ENCODE results near the gene SLC9A1.

The SLC9A1 gene

GRCh38 chr1:27101696-27102095 lies 53.2 kb downstream of the SLC9A1 start:
- no peak for DNase-seq

- no peak for DNase-seq
Observed at GRCh38 chr1:27101054-27101491, 53.9 kb downstream of the SLC9A1 start.

GRCh38 chr1:27100335-27101053 lies 54.4 kb downstream of the SLC9A1 start:
- no peak for DNase-seq

- no peak for DNase-seq
Observed at GRCh38 chr1:27099587-27100334, 55.2 kb downstream of the SLC9A1 start.

GRCh38 chr1:27099135-27099586 lies 55.8 kb downstream of the SLC9A1 start:
- no peak for DNase-seq

GRCh38 chr1:27098431-27099134 lies 56.3 kb downstream of the SLC9A1 start:
- DNase-seq = no peak

GRCh38 chr1:27097484-27097917 lies 57.4 kb downstream of the SLC9A1 start:
- DNase-seq = peak; percentile 66

GRCh38 chr1:27095576-27095975 lies 59.3 kb downstream of the SLC9A1 start:
- no peak for DNase-seq

- no peak for DNase-seq
Observed at GRCh38 chr1:27092888-27093287, 62.0 kb downstream of the SLC9A1 start.

GRCh38 chr1:27090911-27091310 lies 64.0 kb downstream of the SLC9A1 start:
- DNase-seq = no peak

- DNase-seq = no peak
Observed at GRCh38 chr1:27087371-27088220, 67.3 kb downstream of the SLC9A1 start.

GRCh38 chr1:27086628-27087027 lies 68.3 kb downstream of the SLC9A1 start:
- no peak for DNase-seq

GRCh38 chr1:27086026-27086425 lies 68.9 kb downstream of the SLC9A1 start:
- no peak for DNase-seq

GRCh38 chr1:27084107-27084506 lies 70.8 kb downstream of the SLC9A1 start:
- DNase-seq = no peak

GRCh38 chr1:27077968-27078367 lies 77.0 kb downstream of the SLC9A1 start:
- DNase-seq = no peak

- no peak for DNase-seq
Observed at GRCh38 chr1:27076803-27077202, 78.1 kb downstream of the SLC9A1 start.

- no peak for DNase-seq
Observed at GRCh38 chr1:27074175-27074780, 80.6 kb downstream of the SLC9A1 start.

GRCh38 chr1:27071049-27071416 lies 83.9 kb downstream of the SLC9A1 start:
- no peak for DNase-seq

- DNase-seq = no peak
Observed at GRCh38 chr1:27070390-27071048, 84.4 kb downstream of the SLC9A1 start.

- DNase-seq = no peak
Observed at GRCh38 chr1:27068922-27069321, 86.0 kb downstream of the SLC9A1 start.

GRCh38 chr1:27065999-27066630 lies 88.8 kb downstream of the SLC9A1 start:
- DNase-seq = no peak

Measured in activated gamma-delta T cell treated with Interleukin-2 at 50 U/mL for 16 hours (primary cell).